HL-60 (cell line): ENCODE measurements around the gene GPR141.
A peak's percentile ranks its signal among the peaks of the same experiment; 100 is the strongest.

Source experiments
- DNase-seq, 2 experiments: peaks; one replicate each; pipeline ENCODE4 v3.0.0-alpha.2; 2010 to 2020; ENCODE audit warnings: low read depth in 1 of 2, low spot score in 1 of 2
- H3K27ac ChIP-seq: fragments of 250-450 bp; sonication (Bioruptor Pico); replicated peaks from 2 replicates; pipeline ENCODE4 v1.5.1; 2020; ENCODE audit warnings: mild to moderate bottlenecking, moderate library complexity
- H3K27me3 ChIP-seq: fragments of 250-450 bp; sonication (Bioruptor Pico); 2 replicates; pipeline ENCODE4 v1.5.1; 2021; ENCODE audit warnings: mild to moderate bottlenecking, moderate library complexity; ENCODE audit not compliant: insufficient read depth, poor library complexity, severe bottlenecking
- H3K4me3 ChIP-seq: replicated peaks from 2 replicates; pipeline ENCODE4 v1.5.1; 2011; ENCODE audit warnings: mild to moderate bottlenecking, control low read depth, low read length; ENCODE audit not compliant: insufficient read depth
- CTCF ChIP-seq: IDR thresholded peaks from one replicate; pipeline ENCODE4 v1.5.1; 2011; ENCODE audit warnings: low read length, control low read depth, inconsistent platforms; ENCODE audit not compliant: insufficient read depth
- GABPA ChIP-seq: IDR thresholded peaks from 2 replicates; pipeline ENCODE4 v1.6.1; 2012; ENCODE audit warnings: low read depth
- POLR2AphosphoS5 ChIP-seq: IDR thresholded peaks from 2 replicates; pipeline ENCODE4 v1.6.1; 2012; ENCODE audit warnings: low read depth
- REST ChIP-seq: IDR thresholded peaks from 2 replicates; pipeline ENCODE4 v1.6.1; 2012; ENCODE audit warnings: low read depth; ENCODE audit not compliant: insufficient replicate concordance
- SPI1 ChIP-seq: IDR thresholded peaks from 2 replicates; pipeline ENCODE4 v1.6.1; 2012; ENCODE audit warnings: low read depth, mild to moderate bottlenecking, borderline replicate concordance

The GPR141 gene

GRCh38 chr7:37665352-37666022 lies 18.1 kb upstream of the GPR141 start:
- Histone ChIP-seq H3K27ac (peak overlapping the region; percentile 53), H3K4me3 (no peak overlapping the region), H3K27me3 (no peaks in the 10 kb centered on the region)
- peak; percentile 23; the same call in 1 of the 2 replicates for TF ChIP-seq SPI1
- TF ChIP-seq REST, result no peak
- no peak for DNase-seq

- TF ChIP-seq SPI1 (no peak), GABPA (no peak), REST (no peak), CTCF (no peak), POLR2AphosphoS5 (no peak)
- Histone ChIP-seq H3K4me3 (no peak overlapping the region), H3K27ac (peak overlapping the region; percentile 53), H3K27me3 (no peaks in the 10 kb centered on the region)
- peak; percentile 71 to 84 for DNase-seq
These were observed 17.4 kb upstream of the GPR141 start for GRCh38 chr7:37666026-37666799.

- no peak for TF ChIP-seq POLR2AphosphoS5
- TF ChIP-seq SPI1, result no peak
- TF ChIP-seq REST, result no peak
- no peak for TF ChIP-seq GABPA
- TF ChIP-seq CTCF, result no peak
- no peaks in the 10 kb centered on the region for H3K27me3 ChIP-seq
- no peak overlapping the region for H3K4me3 ChIP-seq
- H3K27ac ChIP-seq, result no peak overlapping the region
- DNase-seq, result no peak
These were observed 13.7 kb upstream of the GPR141 start for GRCh38 chr7:37669818-37670217.
